Stimulated activated CD8-positive, alpha-beta memory T cell treated with anti-CD3 and anti-CD28 coated beads, Interleukin-12 subunit alpha, Interleukin-12 subunit beta, amount 100 ng/mL, for 24 hours (primary cell): Measurements from ENCODE around the gene CENPT.
A peak's percentile ranks its signal among the peaks of the same experiment; 100 is the strongest.

Experiments used
- DNase-seq: peaks from one replicate; pipeline ENCODE4 v3.0.0-alpha.2; 2020; ENCODE audit errors: extremely low read depth

CENPT gene

GRCh38 chr16:67847064-67847861 is at the start of gene CENPT:
Gene CENPT, minus strand, starts transcription at chr16:67847693. Its CDS starts 13,834 bp downstream, at chr16:67833859.
- DNase-seq = no peak

GRCh38 chr16:67897231-67897630 is 49.7 kb upstream of the CENPT start:
- DNase-seq = no peak

DNA sequence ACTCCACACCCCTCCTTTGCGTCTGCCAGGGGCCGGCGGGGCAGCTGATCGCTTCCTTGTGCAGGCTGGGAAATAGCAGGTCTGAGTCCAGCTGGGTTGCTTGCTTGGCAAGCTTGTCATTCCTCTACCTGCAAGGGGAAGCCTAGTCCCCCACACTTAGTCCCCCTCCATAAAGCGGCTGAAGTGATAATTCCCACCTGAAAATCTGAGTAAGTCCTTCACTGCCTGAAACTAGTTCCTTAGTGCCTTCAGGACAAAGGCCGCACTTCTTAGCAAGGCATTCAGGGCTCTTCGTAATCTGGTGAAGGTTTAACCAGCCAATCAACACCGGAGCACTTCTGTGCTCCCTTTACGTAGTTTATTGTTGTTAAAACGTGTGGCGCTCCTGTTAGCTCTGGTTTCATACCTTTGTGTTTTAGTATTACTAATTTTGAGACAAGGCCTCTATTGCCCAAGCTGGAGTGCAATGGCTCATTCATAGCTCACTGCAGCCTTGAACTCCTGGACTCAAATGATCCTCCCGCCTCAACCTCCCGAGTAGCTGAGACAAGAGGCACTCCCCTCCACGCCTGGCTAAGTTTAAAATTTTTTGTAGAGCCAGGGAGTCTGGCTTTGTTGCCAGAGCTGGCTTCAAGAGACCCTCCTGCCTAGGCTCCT is 46.4 kb upstream of the CENPT start:
- DNase-seq = no peak

GRCh38 chr16:67892899-67893742 is 45.6 kb upstream of the CENPT start, which contains the start of gene PSKH1:
Gene PSKH1, plus strand, starts transcription at chr16:67893254. Its CDS starts 15,496 bp downstream, at chr16:67908750.
- DNase-seq = peak; percentile 85

GRCh38 chr16:67892375-67892774 is 44.9 kb upstream of the CENPT start:
- DNase-seq = no peak

GRCh38 chr16:67888331-67888730 is 40.8 kb upstream of the CENPT start:
- DNase-seq = no peak

DNA sequence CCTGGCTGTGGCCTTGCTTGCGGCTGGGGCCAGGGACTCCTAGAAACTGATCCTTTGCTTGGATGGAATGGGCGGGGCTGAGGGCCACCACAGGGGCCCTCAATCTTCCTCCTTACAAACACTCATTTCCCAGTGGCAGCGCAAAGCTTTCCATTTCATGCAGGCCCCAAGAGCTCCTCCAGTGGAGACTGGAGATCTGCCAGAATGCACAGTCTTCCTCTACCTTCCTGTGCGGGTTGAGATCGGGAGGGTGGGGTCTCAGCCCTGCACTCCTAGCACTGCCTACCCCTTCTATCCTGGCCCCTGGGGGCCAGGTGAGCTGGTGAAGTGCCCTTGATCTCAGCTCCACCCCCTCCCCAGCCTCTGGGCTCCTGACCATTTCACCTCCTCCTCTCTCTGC is 38.9 kb upstream of the CENPT start:
- no peak for DNase-seq

- DNase-seq = no peak
Observed at GRCh38 chr16:67885976-67886375, 38.5 kb upstream of the CENPT start.

DNA sequence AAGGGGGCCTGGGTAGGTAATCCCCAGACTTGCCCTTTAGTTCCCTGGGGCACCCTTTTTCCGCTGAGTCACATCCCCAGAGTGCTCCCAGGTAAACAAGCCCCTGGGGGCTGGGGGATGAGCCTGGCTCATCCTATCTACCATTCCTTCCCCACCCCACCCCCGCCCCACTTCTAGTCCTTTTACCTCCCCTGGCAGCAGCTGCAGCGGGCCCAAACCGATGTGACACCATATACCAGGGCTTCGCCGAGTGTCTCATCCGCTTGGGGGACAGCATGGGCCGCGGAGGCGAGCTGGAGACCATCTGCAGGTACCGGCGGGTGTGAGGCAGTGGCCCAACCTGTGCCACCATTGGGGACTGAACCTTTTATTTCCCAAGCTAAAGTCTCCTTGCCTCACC is 38.1 kb upstream of the CENPT start:
- no peak for DNase-seq

- DNase-seq = no peak
Observed at GRCh38 chr16:67884684-67885083, 37.2 kb upstream of the CENPT start, which contains the start of gene NRN1L. Gene NRN1L, plus strand, starts transcription at chr16:67884885. Its CDS starts 19 bp downstream, at chr16:67884904.

- DNase-seq = peak; percentile 43
Observed at GRCh38 chr16:67883872-67884261, 36.4 kb upstream of the CENPT start.

GRCh38 chr16:67883146-67883871 is 35.8 kb upstream of the CENPT start:
- DNase-seq = no peak

- DNase-seq = no peak
Observed at GRCh38 chr16:67882374-67883145, 35.1 kb upstream of the CENPT start.

GRCh38 chr16:67881621-67882161 is 34.2 kb upstream of the CENPT start:
- no peak for DNase-seq

GRCh38 chr16:67880584-67880983 is 33.1 kb upstream of the CENPT start:
- DNase-seq = no peak

GRCh38 chr16:67879936-67880335 is 32.4 kb upstream of the CENPT start:
- DNase-seq = no peak

- no peak for DNase-seq
Observed at GRCh38 chr16:67879462-67879861, 32.0 kb upstream of the CENPT start.

DNA sequence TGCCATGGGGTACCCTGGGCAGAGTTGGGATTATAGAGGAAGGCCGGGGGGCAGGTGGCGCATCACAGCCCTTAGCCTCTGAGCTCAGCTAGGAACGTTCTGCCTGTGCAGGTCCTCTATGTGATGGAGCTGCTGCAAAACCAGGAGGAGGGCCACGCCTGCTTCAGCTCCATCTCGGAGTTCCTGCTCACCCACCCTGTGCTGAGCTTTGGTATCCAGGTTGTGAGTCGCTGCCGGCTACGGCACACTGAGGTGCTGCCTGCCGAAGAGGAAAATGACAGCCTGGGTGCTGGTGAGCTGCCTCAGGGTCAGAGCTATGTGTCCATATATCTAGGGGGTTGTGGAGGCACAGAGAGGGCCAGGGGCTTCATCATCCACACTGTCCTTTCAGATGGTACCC is 31.4 kb upstream of the CENPT start:
- DNase-seq = no peak

DNA sequence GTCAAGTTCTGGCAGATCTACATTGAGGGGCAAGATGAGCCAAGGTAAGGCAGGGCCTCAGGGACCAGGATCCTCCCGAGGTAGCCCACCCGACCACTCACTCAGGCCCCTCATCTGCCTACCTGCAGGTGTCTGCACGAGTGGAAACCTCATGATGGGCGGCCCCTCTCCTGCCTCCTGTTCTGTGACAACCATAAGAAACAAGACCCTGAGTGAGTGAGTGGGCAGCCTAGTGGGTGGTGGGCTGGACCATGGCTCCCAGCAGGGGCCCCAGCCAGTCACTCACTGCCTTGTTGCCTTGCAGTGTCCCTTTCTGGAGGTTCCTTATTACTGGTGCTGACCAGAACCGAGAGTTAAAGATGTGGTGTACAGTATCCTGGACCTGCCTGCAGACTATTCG is 30.7 kb upstream of the CENPT start:
- no peak for DNase-seq

DNA sequence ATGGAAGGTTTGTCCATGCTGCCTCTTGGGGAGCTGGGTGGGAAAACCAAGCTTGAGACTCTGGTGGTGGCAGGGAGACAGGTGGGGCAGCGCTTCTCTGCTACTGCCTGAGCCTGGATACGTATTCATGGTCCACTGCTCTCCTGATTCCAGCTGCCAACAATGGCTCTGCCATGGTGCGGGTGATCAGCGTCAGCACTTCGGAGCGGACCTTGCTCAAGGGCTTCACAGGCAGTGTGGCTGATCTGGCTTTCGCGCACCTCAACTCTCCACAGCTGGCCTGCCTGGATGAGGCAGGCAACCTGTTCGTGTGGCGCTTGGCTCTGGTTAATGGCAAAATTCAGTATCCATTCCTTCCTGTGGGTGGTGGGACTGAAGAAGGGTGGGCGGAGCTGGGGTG is 29.6 kb upstream of the CENPT start:
- DNase-seq = no peak
